HL-60 (cell line): Measurements from ENCODE around the gene DPP6.

Source experiments
- DNase-seq, 2 experiments: peaks; one replicate each; pipeline ENCODE4 v3.0.0-alpha.2; 2010 to 2020; ENCODE audit warnings: low read depth in 1 of 2, low spot score in 1 of 2
- H3K27ac ChIP-seq: fragments of 250-450 bp; sonication (Bioruptor Pico); replicated peaks from 2 replicates; pipeline ENCODE4 v1.5.1; 2020; ENCODE audit warnings: mild to moderate bottlenecking, moderate library complexity
- H3K27me3 ChIP-seq: fragments of 250-450 bp; sonication (Bioruptor Pico); 2 replicates; pipeline ENCODE4 v1.5.1; 2021; ENCODE audit warnings: mild to moderate bottlenecking, moderate library complexity; ENCODE audit not compliant: insufficient read depth, poor library complexity, severe bottlenecking
- H3K4me3 ChIP-seq: replicated peaks from 2 replicates; pipeline ENCODE4 v1.5.1; 2011; ENCODE audit warnings: mild to moderate bottlenecking, control low read depth, low read length; ENCODE audit not compliant: insufficient read depth
- GABPA ChIP-seq: IDR thresholded peaks from 2 replicates; pipeline ENCODE4 v1.6.1; 2012; ENCODE audit warnings: low read depth
- POLR2AphosphoS5 ChIP-seq: IDR thresholded peaks from 2 replicates; pipeline ENCODE4 v1.6.1; 2012; ENCODE audit warnings: low read depth
- REST ChIP-seq: IDR thresholded peaks from 2 replicates; pipeline ENCODE4 v1.6.1; 2012; ENCODE audit warnings: low read depth; ENCODE audit not compliant: insufficient replicate concordance
- SPI1 ChIP-seq: IDR thresholded peaks from 2 replicates; pipeline ENCODE4 v1.6.1; 2012; ENCODE audit warnings: low read depth, mild to moderate bottlenecking, borderline replicate concordance
- TF ChIP-seq, protein P1 (sequence below): IDR thresholded peaks from one replicate; pipeline ENCODE4 v1.5.1; 2011; ENCODE audit warnings: low read length, control low read depth, inconsistent platforms; ENCODE audit not compliant: insufficient read depth

Gene DPP6

DNA sequence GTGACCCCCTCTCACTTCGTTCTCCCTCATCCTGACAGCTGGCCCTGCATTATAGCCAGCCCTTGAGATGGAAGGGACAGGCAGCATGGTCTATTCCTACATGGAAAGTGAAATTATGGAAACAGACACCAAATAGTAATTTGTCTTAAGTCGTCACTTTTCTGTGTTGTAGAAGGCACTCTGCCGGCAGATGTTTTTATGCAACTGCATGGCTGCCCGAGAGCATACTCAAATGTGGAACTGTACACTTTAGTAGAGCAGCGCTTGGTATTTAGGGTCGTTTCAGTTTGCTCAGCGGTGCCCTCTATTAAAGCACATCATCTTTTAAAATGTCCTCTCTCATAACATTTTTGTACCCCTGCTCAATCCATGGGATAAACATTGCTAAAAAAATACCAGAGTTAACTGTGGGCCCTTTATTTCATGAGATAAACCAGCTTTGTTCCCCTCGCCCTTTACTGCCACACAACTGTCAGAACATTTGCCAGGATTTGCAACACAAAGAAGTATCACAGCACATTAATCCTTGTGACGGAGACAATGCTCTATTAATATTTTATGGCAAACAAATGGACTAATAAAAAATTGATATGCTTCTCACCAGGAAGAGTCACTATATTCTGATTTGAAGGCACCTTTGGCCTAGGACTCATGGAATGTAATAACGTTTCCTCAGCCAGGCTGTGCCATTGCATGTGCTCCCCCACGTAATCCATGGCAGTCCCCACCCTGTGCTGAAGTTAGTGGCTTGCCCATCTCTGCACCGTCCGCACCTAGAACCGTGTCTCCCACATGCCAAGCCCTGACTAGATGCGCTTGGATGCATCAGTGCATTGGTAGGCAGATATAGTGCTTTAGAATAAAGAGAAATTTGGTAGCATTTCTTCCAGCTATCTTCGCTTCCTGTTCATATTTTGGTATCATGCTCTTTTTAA is 729.4 kb downstream of the DPP6 start:
- DNase-seq, result no peak
- no peaks in the 10 kb centered on the region for H3K27me3 ChIP-seq
- no peak overlapping the region for H3K4me3 ChIP-seq
- no peak overlapping the region for H3K27ac ChIP-seq
- TF ChIP-seq, protein P1, sequence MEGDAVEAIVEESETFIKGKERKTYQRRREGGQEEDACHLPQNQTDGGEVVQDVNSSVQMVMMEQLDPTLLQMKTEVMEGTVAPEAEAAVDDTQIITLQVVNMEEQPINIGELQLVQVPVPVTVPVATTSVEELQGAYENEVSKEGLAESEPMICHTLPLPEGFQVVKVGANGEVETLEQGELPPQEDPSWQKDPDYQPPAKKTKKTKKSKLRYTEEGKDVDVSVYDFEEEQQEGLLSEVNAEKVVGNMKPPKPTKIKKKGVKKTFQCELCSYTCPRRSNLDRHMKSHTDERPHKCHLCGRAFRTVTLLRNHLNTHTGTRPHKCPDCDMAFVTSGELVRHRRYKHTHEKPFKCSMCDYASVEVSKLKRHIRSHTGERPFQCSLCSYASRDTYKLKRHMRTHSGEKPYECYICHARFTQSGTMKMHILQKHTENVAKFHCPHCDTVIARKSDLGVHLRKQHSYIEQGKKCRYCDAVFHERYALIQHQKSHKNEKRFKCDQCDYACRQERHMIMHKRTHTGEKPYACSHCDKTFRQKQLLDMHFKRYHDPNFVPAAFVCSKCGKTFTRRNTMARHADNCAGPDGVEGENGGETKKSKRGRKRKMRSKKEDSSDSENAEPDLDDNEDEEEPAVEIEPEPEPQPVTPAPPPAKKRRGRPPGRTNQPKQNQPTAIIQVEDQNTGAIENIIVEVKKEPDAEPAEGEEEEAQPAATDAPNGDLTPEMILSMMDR, result no peak
- TF ChIP-seq GABPA (no peak), POLR2AphosphoS5 (no peak), SPI1 (no peak), REST (no peak)

DNA sequence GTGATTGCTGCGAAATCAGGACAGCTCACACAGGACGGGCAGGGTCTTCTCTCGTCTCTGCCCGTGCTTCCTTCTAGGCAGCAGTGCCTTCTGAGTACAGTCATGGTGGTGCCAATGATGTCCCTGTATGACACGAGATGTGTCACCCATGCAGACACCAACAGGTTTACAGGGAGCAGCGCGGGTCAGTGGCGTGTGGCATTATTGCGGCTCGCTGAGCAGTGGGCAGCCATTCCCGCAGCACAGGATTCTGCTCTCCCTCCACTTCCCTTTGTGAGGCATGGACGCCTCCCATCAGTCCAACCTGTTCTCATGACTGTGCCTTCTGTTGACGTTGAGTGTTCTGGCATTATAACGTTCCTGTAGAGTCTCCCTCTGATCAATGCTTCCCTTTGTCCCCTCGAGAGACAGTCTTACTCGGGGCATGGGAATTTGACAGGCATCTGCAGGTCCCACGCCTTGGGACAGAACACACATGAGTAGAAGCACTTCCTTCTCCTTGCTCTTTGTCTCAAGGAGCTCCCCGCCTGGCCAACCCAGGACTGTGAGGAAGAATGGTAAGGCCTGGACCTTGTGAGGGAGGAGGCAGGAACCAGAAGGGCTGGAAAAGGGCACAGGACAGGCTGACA is 731.2 kb downstream of the DPP6 start:
- Histone ChIP-seq H3K27me3 (no peaks in the 10 kb centered on the region), H3K4me3 (no peak overlapping the region), H3K27ac (no peak overlapping the region)
- TF ChIP-seq GABPA, result no peak
- no peak for TF ChIP-seq POLR2AphosphoS5
- no peak for TF ChIP-seq SPI1
- TF ChIP-seq, protein P1, result no peak
- no peak for TF ChIP-seq REST
- no peak for DNase-seq

- DNase-seq, result no peak
- Histone ChIP-seq H3K27ac (no peak overlapping the region), H3K4me3 (no peak overlapping the region), H3K27me3 (peaks cover 2% of the 10 kb centered on the region)
- TF ChIP-seq POLR2AphosphoS5, result no peak
- TF ChIP-seq, protein P1, result no peak
- TF ChIP-seq REST, result no peak
- no peak for TF ChIP-seq SPI1
- TF ChIP-seq GABPA, result no peak
Observed at GRCh38 chr7:154785898-154786297, 733.7 kb downstream of the DPP6 start.
